Mesodermal cell (in vitro differentiated cells): ENCODE measurements around the gene ATP1A4.

Source experiments
- H3K27ac ChIP-seq: 2 replicates; pipeline ENCODE4 v1.7.0; 2013; ENCODE audit warnings: mild to moderate bottlenecking, low read depth, low read length, moderate library complexity; ENCODE audit not compliant: severe bottlenecking
- H3K36me3 ChIP-seq: 2 replicates; pipeline ENCODE4 v1.7.1; 2013; ENCODE audit warnings: mild to moderate bottlenecking, low read length, moderate library complexity; ENCODE audit not compliant: control insufficient read depth, insufficient read depth
- H3K4me1 ChIP-seq: one replicate; pipeline ENCODE4 v1.7.1; 2013; ENCODE audit warnings: mild to moderate bottlenecking, low read length; ENCODE audit not compliant: insufficient read depth, control insufficient read depth, poor library complexity, severe bottlenecking
- H3K4me3 ChIP-seq: 2 replicates; pipeline ENCODE4 v1.7.0; 2013; ENCODE audit warnings: low read length, control low read depth, mild to moderate bottlenecking; ENCODE audit not compliant: insufficient read depth, poor library complexity, severe bottlenecking; ENCODE audit errors: extremely low read depth
- H3K9me3 ChIP-seq: 2 replicates; pipeline ENCODE4 v1.7.1; 2013; ENCODE audit warnings: mild to moderate bottlenecking, low read length, moderate library complexity; ENCODE audit not compliant: control insufficient read depth
- WGBS, 2 experiments: methylation state at CpG; one replicate each; pipeline ENCODE4 v1.1.5; 2013; ENCODE audit warnings: missing lambda C conversion rate in 2 of 2; ENCODE audit not compliant: insufficient coverage in 2 of 2; 5-methylcytosine and 5-hydroxymethylcytosine counted together

ATP1A4 gene

GRCh38 chr1:160217481-160218051, 66.2 kb downstream of the ATP1A4 start:
- H3K27ac ChIP-seq, result peak overlapping the region; percentile 56
- no peak overlapping the region for H3K4me3 ChIP-seq
- peaks cover 93% of the 10 kb centered on the region for H3K36me3 ChIP-seq
- WGBS, 2 experiments, result 89 to 97% methylated on average over 5 to 10 of the region's 10 CpGs
- peaks cover 30% of the 10 kb centered on the region for H3K4me1 ChIP-seq
- H3K9me3 ChIP-seq, result no peaks in the 10 kb centered on the region

- H3K27ac ChIP-seq, result peak overlapping the region; percentile 64
- WGBS, 2 experiments, result 59 to 60% methylated on average over 2 of the region's 4 CpGs
Measured at GRCh38 chr1:160219062-160219929, 67.9 kb downstream of the ATP1A4 start.

GRCh38 chr1:160220301-160220700, 68.9 kb downstream of the ATP1A4 start:
- Histone ChIP-seq H3K9me3 (no peaks in the 10 kb centered on the region), H3K36me3 (peaks cover 93% of the 10 kb centered on the region), H3K4me3 (no peak overlapping the region), H3K27ac (no peak overlapping the region), H3K4me1 (peaks cover 30% of the 10 kb centered on the region)
- 72 to 78% methylated on average over 2 of the region's 2 CpGs for WGBS, 2 experiments

More at GRCh38 chr1:160219062-160219929, 67.9 kb downstream of the ATP1A4 start:
- H3K4me1 ChIP-seq, result peaks cover 30% of the 10 kb centered on the region
- H3K4me3 ChIP-seq, result no peak overlapping the region
- H3K9me3 ChIP-seq, result no peaks in the 10 kb centered on the region
- H3K36me3 ChIP-seq, result peaks cover 93% of the 10 kb centered on the region

- H3K27ac ChIP-seq, result no peak overlapping the region
- H3K4me1 ChIP-seq, result peaks cover 26% of the 10 kb centered on the region
- H3K36me3 ChIP-seq, result peaks cover 94% of the 10 kb centered on the region
- no peaks in the 10 kb centered on the region for H3K9me3 ChIP-seq
- H3K4me3 ChIP-seq, result no peak overlapping the region
Measured at GRCh38 chr1:160221089-160221488, 69.7 kb downstream of the ATP1A4 start.

- Histone ChIP-seq H3K9me3 (no peaks in the 10 kb centered on the region), H3K4me3 (no peak overlapping the region), H3K4me1 (peaks cover 21% of the 10 kb centered on the region), H3K36me3 (peaks cover 93% of the 10 kb centered on the region), H3K27ac (no peak overlapping the region)
- WGBS, 2 experiments, result no CpG with 5 or more reads among the region's 3 CpGs
Measured at GRCh38 chr1:160222546-160222945, 71.1 kb downstream of the ATP1A4 start.

- no peak overlapping the region for H3K4me3 ChIP-seq
- H3K9me3 ChIP-seq, result no peaks in the 10 kb centered on the region
- no peak overlapping the region for H3K27ac ChIP-seq
- H3K4me1 ChIP-seq, result peaks cover 2% of the 10 kb centered on the region
- 82 to 100% methylated on average over 2 of the region's 2 CpGs for WGBS, 2 experiments
- H3K36me3 ChIP-seq, result peaks cover 94% of the 10 kb centered on the region
Measured at GRCh38 chr1:160224606-160225005, 73.2 kb downstream of the ATP1A4 start.

- H3K27ac ChIP-seq, result no peak overlapping the region
- H3K36me3 ChIP-seq, result peaks cover 97% of the 10 kb centered on the region
- no peak overlapping the region for H3K4me3 ChIP-seq
- 93 to 100% methylated on average over 1 to 2 of the region's 2 CpGs for WGBS, 2 experiments
- no peaks in the 10 kb centered on the region for H3K4me1 ChIP-seq
- H3K9me3 ChIP-seq, result no peaks in the 10 kb centered on the region
Measured at GRCh38 chr1:160225345-160225744, 73.9 kb downstream of the ATP1A4 start.

- 100% methylated on average over 1 of the region's 2 CpGs; no CpG with 5 or more reads in 1 of the 2 experiments for WGBS, 2 experiments
- Histone ChIP-seq H3K4me1 (no peaks in the 10 kb centered on the region), H3K36me3 (peaks cover 96% of the 10 kb centered on the region), H3K4me3 (no peak overlapping the region), H3K9me3 (no peaks in the 10 kb centered on the region), H3K27ac (no peak overlapping the region)
Measured at GRCh38 chr1:160226623-160227022, 75.2 kb downstream of the ATP1A4 start.

- peaks cover 96% of the 10 kb centered on the region for H3K36me3 ChIP-seq
- no peak overlapping the region for H3K27ac ChIP-seq
- no peak overlapping the region for H3K4me3 ChIP-seq
- no peaks in the 10 kb centered on the region for H3K4me1 ChIP-seq
- 93% methylated on average over 4 of the region's 4 CpGs; no CpG with 5 or more reads in 1 of the 2 experiments for WGBS, 2 experiments
- H3K9me3 ChIP-seq, result no peaks in the 10 kb centered on the region
Measured at GRCh38 chr1:160227034-160227433, 75.6 kb downstream of the ATP1A4 start.

- no CpG with 5 or more reads among the region's 1 CpG for WGBS, 2 experiments
- Histone ChIP-seq H3K27ac (no peak overlapping the region), H3K36me3 (peaks cover 96% of the 10 kb centered on the region), H3K4me3 (no peak overlapping the region), H3K4me1 (no peaks in the 10 kb centered on the region), H3K9me3 (no peaks in the 10 kb centered on the region)
Measured at GRCh38 chr1:160227561-160227960, 76.2 kb downstream of the ATP1A4 start.

GRCh38 chr1:160228431-160228830, 77.0 kb downstream of the ATP1A4 start:
- no peaks in the 10 kb centered on the region for H3K4me1 ChIP-seq
- peaks cover 95% of the 10 kb centered on the region for H3K36me3 ChIP-seq
- no peaks in the 10 kb centered on the region for H3K9me3 ChIP-seq
- no peak overlapping the region for H3K27ac ChIP-seq
- no peak overlapping the region for H3K4me3 ChIP-seq
